Fibroblast of skin of back (primary cell): ENCODE measurements around the gene GLRX2. TPM values are rescaled to one million over a fixed set of nuclear protein-coding genes. Genes with fewer than 3 reads are reported as not detected.
"Not testable (repeated sequence)": the region's sequence is repeated elsewhere in the genome, so short reads cannot be mapped to it uniquely, and the experiment has no call there.

Experiments
- DNase-seq: peaks from one replicate; pipeline ENCODE4 v3.0.0-alpha.2; 2013
- polyA plus RNA-seq, 2 experiments: library from polyadenylated mRNA; unstranded; fragments of 120-200 nt; gene quantifications; one replicate each; pipeline ENCODE4 v1.2.1, GENCODE V29; 2013; ENCODE audit not compliant: insufficient read length in 2 of 2

Gene GLRX2
- polyA plus RNA-seq (2013, experiment 1 of 2; ENCODE audit: insufficient read length): 29.9 TPM
- 13.5 TPM for polyA plus RNA-seq (2013, experiment 2 of 2; ENCODE audit: insufficient read length)

- DNase-seq: peak; percentile 87
These were observed at the start of gene GLRX2 for GRCh38 chr1:193104907-193105820. Gene GLRX2 (minus strand): TSS chr1:193105414. CDS start chr1:193105382, 32 bp downstream.

- no peak for DNase-seq
These were observed 39.8 kb upstream of the GLRX2 start for GRCh38 chr1:193144999-193145398.

- no peak for DNase-seq
These were observed 39.2 kb upstream of the GLRX2 start for GRCh38 chr1:193144361-193144938.

- DNase-seq: peak; percentile 19
These were observed 38.1 kb upstream of the GLRX2 start for GRCh38 chr1:193143285-193143684.

GRCh38 chr1:193142409-193142808 is 37.2 kb upstream of the GLRX2 start:
- no peak for DNase-seq

GRCh38 chr1:193141804-193142203 is 36.6 kb upstream of the GLRX2 start:
- DNase-seq: no peak

GRCh38 chr1:193140254-193140653 is 35.0 kb upstream of the GLRX2 start:
- no peak for DNase-seq

- DNase-seq: no peak
These were observed 26.1 kb upstream of the GLRX2 start for GRCh38 chr1:193131266-193131860.

- no peak for DNase-seq
These were observed 20.2 kb upstream of the GLRX2 start for GRCh38 chr1:193125369-193125768.

GRCh38 chr1:193123751-193124150 is 18.5 kb upstream of the GLRX2 start:
- no peak for DNase-seq

- DNase-seq: peak; percentile 98
These were observed 16.7 kb upstream of the GLRX2 start, which contains the start of gene CDC73 for GRCh38 chr1:193121616-193122593. Gene CDC73 (plus strand): TSS chr1:193122031. CDS start chr1:193122201, 170 bp downstream.

- no peak for DNase-seq
These were observed 15.5 kb upstream of the GLRX2 start for GRCh38 chr1:193120604-193121166.

- no peak for DNase-seq
These were observed 13.9 kb upstream of the GLRX2 start for GRCh38 chr1:193118803-193119730.

GRCh38 chr1:193118194-193118593 is 13.0 kb upstream of the GLRX2 start:
- no peak for DNase-seq

GRCh38 chr1:193117167-193117566 is 12.0 kb upstream of the GLRX2 start:
- DNase-seq: not testable (repeated sequence)

GRCh38 chr1:193115629-193116227 is 10.5 kb upstream of the GLRX2 start:
- peak; percentile 99 for DNase-seq

- no peak for DNase-seq
These were observed 9.4 kb upstream of the GLRX2 start for GRCh38 chr1:193114485-193115095.

GRCh38 chr1:193113992-193114332 is 8.7 kb upstream of the GLRX2 start:
- no peak for DNase-seq

GRCh38 chr1:193113258-193113991 is 8.2 kb upstream of the GLRX2 start:
- no peak for DNase-seq
